Mammary epithelial cell (primary cell): ENCODE results near the gene IL34.

ENCODE experiments used
- CTCF ChIP-seq, 2 donors: IDR thresholded peaks in 1 of 2; conservative IDR thresholded peaks in 1 of 2; 2 replicates each; pipeline ENCODE4 v1.5.1; 2011 to 2012; ENCODE audit warnings: inconsistent platforms in 2 of 2, low read length in 2 of 2, mild to moderate bottlenecking in 2 of 2, control low read depth in 1 of 2, low read depth in 1 of 2; ENCODE audit not compliant: insufficient read depth in 1 of 2; ENCODE audit errors: extremely low read depth in 1 of 2
- EZH2 ChIP-seq: IDR thresholded peaks from 2 replicates; pipeline ENCODE4 v1.6.1; 2012; ENCODE audit warnings: low read length, inconsistent platforms, borderline replicate concordance

GRCh38 chr16:70646260-70647241 is at the start of gene IL34:
- TF ChIP-seq CTCF (conservative IDR thresholded peaks at IDR 0.05 in 1 of 2, IDR thresholded peaks at IDR 0.05 in 1 of 2; ENCODE audit: extremely low read depth in 1 of 2, insufficient read depth in 1 of 2, low read depth in 1 of 2, low read length in 2 of 2) (no peak), EZH2 (no peak)
